Measurements from ENCODE around the gene TREM1. TPM values are rescaled to one million over a fixed set of nuclear protein-coding genes. Genes with fewer than 3 reads are reported as not detected.

The TREM1 gene
- total RNA-seq (10 to 100 TPM in 1 of 2 donors, 1 to 10 TPM in 1; 6.2 to 18.4 TPM), polyA plus RNA-seq (1 to 10 TPM in 1 of 2 donors, not detected in 1; 6.5 TPM)
- long read RNA-seq, donor 1, transcript TREM1-201 (4 exons, 1,690 nt): major isoform, 5 of 7 reads
- long read RNA-seq, donor 1, partial matches to known transcripts: 0 of 7 reads
- long read RNA-seq, donor 1, other reads (novel, unspliced or antisense): 1 of 7 reads
- long read RNA-seq, donor 2, partial matches to known transcripts: 0 of 3 reads
- long read RNA-seq, donor 2, other reads (novel, unspliced or antisense): 0 of 3 reads

DNA sequence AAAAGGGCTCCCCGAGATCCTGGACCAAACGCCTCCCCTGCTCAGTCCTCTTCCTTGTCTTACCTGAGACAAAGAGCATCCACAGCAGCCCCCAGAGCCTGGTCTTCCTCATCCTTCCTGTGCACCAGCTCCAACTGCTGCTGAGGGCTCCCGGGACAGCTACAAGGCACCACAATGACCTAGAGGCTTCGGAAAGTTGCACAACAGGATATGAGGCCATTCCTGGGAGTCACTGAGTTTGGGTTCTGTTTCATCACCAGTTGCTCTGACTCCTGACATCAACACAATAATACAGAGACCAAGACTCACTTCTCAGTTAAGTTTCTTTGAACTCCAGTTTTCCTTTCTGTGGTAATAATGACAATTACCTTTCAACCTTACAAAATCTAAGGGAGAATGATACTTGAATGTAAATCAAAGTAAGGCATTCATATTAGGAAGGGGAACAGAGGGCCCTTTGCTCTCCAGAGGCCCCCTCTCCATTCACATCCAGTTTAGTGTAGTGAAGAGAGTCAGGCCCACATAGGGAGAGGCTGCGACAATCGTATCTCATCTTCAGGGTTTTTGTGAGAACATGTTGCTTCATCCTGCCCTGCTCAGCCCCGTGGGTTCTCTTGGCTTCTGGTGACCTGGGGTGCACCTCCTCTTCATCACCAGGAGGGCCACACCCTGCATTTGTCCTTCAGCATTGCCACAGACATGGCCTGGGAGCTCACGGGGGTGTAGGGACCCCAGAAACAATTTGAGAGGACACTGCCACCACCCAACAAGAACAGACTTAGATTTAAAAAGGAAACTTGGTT is at the start of gene TREM1:
Gene TREM1 (minus strand): TSS at position 139 of the 803 bp plus-strand sequence. CDS start 27 bp downstream, at position 112.
- ATAC-seq (ENCODE audit: low FRiP score) (peak; percentile 59), DNase-seq (peak in 1 of 2 donors; percentile 76)
- Histone ChIP-seq H3K9me3 (ENCODE audit: control insufficient read depth, low read length) (no peaks in the 10 kb centered on the region), H3K36me3 (ENCODE audit: control insufficient read depth in 1 of 2, insufficient read depth in 2 of 2, low read length in 1 of 2) (no peaks in the 10 kb centered on the region), H3K4me1 (ENCODE audit: control insufficient read depth in 1 of 2, insufficient read depth in 2 of 2, low read length in 2 of 2) (no peaks in the 10 kb centered on the region), H3K4me3 (ENCODE audit: low read length in 2 of 2) (no peak within 1 kb of the TSS), H3K27ac (ENCODE audit: low read depth in 1 of 2, low read length in 2 of 2) (no peak within 1 kb of the TSS), H3K27me3 (ENCODE audit: control insufficient read depth in 1 of 2, insufficient read depth in 2 of 2, low read length in 1 of 2) (peaks cover 0 to 2% of the 10 kb centered on the region in 2 donors)
- WGBS, 2 donors: 73 to 74% methylated on average over 8 of the region's 8 CpGs
- intact Hi-C loops (cut with DNase I): no loop called here

- Histone ChIP-seq H3K27me3 (ENCODE audit: control insufficient read depth in 1 of 2, insufficient read depth in 2 of 2, low read length in 1 of 2) (no peaks in the 10 kb centered on the region), H3K4me1 (ENCODE audit: control insufficient read depth in 1 of 2, insufficient read depth in 2 of 2, low read length in 2 of 2) (no peaks in the 10 kb centered on the region), H3K27ac (ENCODE audit: low read depth in 1 of 2, low read length in 2 of 2) (no peak overlapping the region), H3K9me3 (ENCODE audit: control insufficient read depth, low read length) (no peaks in the 10 kb centered on the region), H3K4me3 (ENCODE audit: low read length in 2 of 2) (no peak overlapping the region), H3K36me3 (ENCODE audit: control insufficient read depth in 1 of 2, insufficient read depth in 2 of 2, low read length in 1 of 2) (no peaks in the 10 kb centered on the region)
- DNase-seq (no peak), ATAC-seq (ENCODE audit: low FRiP score) (no peak)
- intact Hi-C loops (cut with DNase I): no loop called here
- whole genome bisulfite sequencing, 2 donors: 94 to 95% methylated on average over 11 of the region's 11 CpGs
These were observed 49.5 kb upstream of the TREM1 start for GRCh38 chr6:41335943-41336342.

GRCh38 chr6:41335296-41335695 is 48.8 kb upstream of the TREM1 start, which contains the start of gene NCR2:
Gene NCR2, plus strand, starts transcription at chr6:41335608. Its CDS starts 269 bp downstream, at chr6:41335877.
- no peak for ATAC-seq (ENCODE audit: low FRiP score)
- Histone ChIP-seq H3K9me3 (ENCODE audit: control insufficient read depth, low read length) (no peaks in the 10 kb centered on the region), H3K27me3 (ENCODE audit: control insufficient read depth in 1 of 2, insufficient read depth in 2 of 2, low read length in 1 of 2) (no peaks in the 10 kb centered on the region), H3K4me3 (ENCODE audit: low read length in 2 of 2) (no peak within 1 kb of the TSS), H3K27ac (ENCODE audit: low read depth in 1 of 2, low read length in 2 of 2) (no peak within 1 kb of the TSS), H3K36me3 (ENCODE audit: control insufficient read depth in 1 of 2, insufficient read depth in 2 of 2, low read length in 1 of 2) (no peaks in the 10 kb centered on the region), H3K4me1 (ENCODE audit: control insufficient read depth in 1 of 2, insufficient read depth in 2 of 2, low read length in 2 of 2) (no peaks in the 10 kb centered on the region)
- 91 to 99% methylated on average over 5 of the region's 5 CpGs for WGBS, 2 donors
- no peak for DNase-seq
- intact Hi-C loops (cut with DNase I): no loop called here

- Histone ChIP-seq H3K4me3 (ENCODE audit: low read length in 2 of 2) (no peak overlapping the region), H3K27ac (ENCODE audit: low read depth in 1 of 2, low read length in 2 of 2) (no peak overlapping the region), H3K27me3 (ENCODE audit: control insufficient read depth in 1 of 2, insufficient read depth in 2 of 2, low read length in 1 of 2) (no peaks in the 10 kb centered on the region), H3K9me3 (ENCODE audit: control insufficient read depth, low read length) (no peaks in the 10 kb centered on the region), H3K4me1 (ENCODE audit: control insufficient read depth in 1 of 2, insufficient read depth in 2 of 2, low read length in 2 of 2) (no peaks in the 10 kb centered on the region), H3K36me3 (ENCODE audit: control insufficient read depth in 1 of 2, insufficient read depth in 2 of 2, low read length in 1 of 2) (no peaks in the 10 kb centered on the region)
- no peak for DNase-seq
- intact Hi-C loops (cut with DNase I): no loop called here
- WGBS, 2 donors: 74 to 75% methylated on average over 11 of the region's 11 CpGs
- ATAC-seq (ENCODE audit: low FRiP score): no peak
These were observed 48.1 kb upstream of the TREM1 start for GRCh38 chr6:41334482-41335040.

DNA sequence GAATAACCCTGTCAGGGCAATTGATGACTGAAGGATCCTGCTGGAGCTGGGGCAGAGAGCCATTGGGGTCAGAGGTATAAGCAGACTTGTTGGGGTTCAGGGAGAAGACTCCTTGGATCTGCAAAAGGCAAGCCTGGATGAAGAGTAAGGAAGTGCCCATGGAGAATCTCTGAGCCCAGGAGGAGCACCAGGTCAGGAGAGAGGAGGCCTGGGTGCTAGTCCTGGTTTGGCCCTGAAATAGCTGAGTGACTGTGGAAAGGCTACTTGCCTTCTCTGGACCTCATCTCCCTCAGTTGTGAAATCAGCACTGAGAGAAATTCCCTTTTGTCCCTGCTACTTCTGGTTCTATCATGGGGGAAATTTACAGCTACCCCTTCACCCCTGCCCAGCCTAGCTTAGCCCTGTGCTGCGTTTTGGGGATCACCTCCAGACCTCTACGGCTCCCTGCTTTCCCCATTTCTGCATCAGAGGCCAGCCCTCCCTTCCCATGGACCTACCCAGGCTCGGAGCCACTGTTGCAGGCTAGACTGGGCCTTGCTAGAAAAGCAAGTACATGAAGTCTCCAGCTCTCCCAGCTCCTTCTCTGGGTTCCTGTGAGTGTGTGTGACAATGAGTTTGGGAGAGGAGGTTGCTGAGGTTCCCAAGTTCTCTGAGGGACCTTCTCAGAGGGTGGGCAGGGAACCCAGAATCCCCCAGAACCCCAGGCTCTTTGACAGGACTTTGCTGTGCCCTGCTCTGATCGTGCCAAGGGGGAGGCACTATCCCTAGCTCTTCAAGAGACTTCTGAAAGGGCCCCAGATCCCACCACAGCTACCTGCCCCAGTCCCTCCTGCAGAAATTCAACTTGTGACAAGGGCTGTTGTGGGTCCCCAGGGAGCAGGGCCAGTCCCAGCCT is 46.6 kb upstream of the TREM1 start:
- 76 to 78% methylated on average over 4 of the region's 4 CpGs for WGBS, 2 donors

GRCh38 chr6:41332241-41332640 is 45.8 kb upstream of the TREM1 start:
- no peak for DNase-seq

More for the DNA sequence above, 46.6 kb upstream of the TREM1 start:
- Histone ChIP-seq H3K9me3 (ENCODE audit: control insufficient read depth, low read length) (no peaks in the 10 kb centered on the region), H3K27me3 (ENCODE audit: control insufficient read depth in 1 of 2, insufficient read depth in 2 of 2, low read length in 1 of 2) (no peaks in the 10 kb centered on the region), H3K4me1 (ENCODE audit: control insufficient read depth in 1 of 2, insufficient read depth in 2 of 2, low read length in 2 of 2) (no peaks in the 10 kb centered on the region), H3K27ac (ENCODE audit: low read depth in 1 of 2, low read length in 2 of 2) (no peak overlapping the region), H3K36me3 (ENCODE audit: control insufficient read depth in 1 of 2, insufficient read depth in 2 of 2, low read length in 1 of 2) (no peaks in the 10 kb centered on the region), H3K4me3 (ENCODE audit: low read length in 2 of 2) (no peak overlapping the region)
- ATAC-seq (ENCODE audit: low FRiP score) (no peak), DNase-seq (no peak)
- intact Hi-C loops (cut with DNase I): no loop called here

GRCh38 chr6:41331401-41332150 is 45.1 kb upstream of the TREM1 start:
- H3K27me3 ChIP-seq (ENCODE audit: control insufficient read depth in 1 of 2, insufficient read depth in 2 of 2, low read length in 1 of 2): no peaks in the 10 kb centered on the region
- DNase-seq: no peak
- H3K27ac ChIP-seq (ENCODE audit: low read depth in 1 of 2, low read length in 2 of 2): no peak overlapping the region
- H3K4me3 ChIP-seq (ENCODE audit: low read length in 2 of 2): no peak overlapping the region
- H3K4me1 ChIP-seq (ENCODE audit: control insufficient read depth in 1 of 2, insufficient read depth in 2 of 2, low read length in 2 of 2): no peaks in the 10 kb centered on the region
- WGBS, 2 donors: 90 to 93% methylated on average over 11 of the region's 11 CpGs
- ATAC-seq (ENCODE audit: low FRiP score): no peak
- intact Hi-C loops (cut with DNase I): no loop called here
- no peaks in the 10 kb centered on the region for H3K36me3 ChIP-seq (ENCODE audit: control insufficient read depth in 1 of 2, insufficient read depth in 2 of 2, low read length in 1 of 2)
- no peaks in the 10 kb centered on the region for H3K9me3 ChIP-seq (ENCODE audit: control insufficient read depth, low read length)

More at GRCh38 chr6:41332241-41332640, 45.8 kb upstream of the TREM1 start:
- WGBS, 2 donors: 78 to 79% methylated on average over 8 of the region's 8 CpGs
- intact Hi-C loops (cut with DNase I): no loop called here
- H3K9me3 ChIP-seq (ENCODE audit: control insufficient read depth, low read length): no peaks in the 10 kb centered on the region
- no peak for ATAC-seq (ENCODE audit: low FRiP score)
- H3K4me1 ChIP-seq (ENCODE audit: control insufficient read depth in 1 of 2, insufficient read depth in 2 of 2, low read length in 2 of 2): no peaks in the 10 kb centered on the region
- H3K36me3 ChIP-seq (ENCODE audit: control insufficient read depth in 1 of 2, insufficient read depth in 2 of 2, low read length in 1 of 2): no peaks in the 10 kb centered on the region
- H3K27ac ChIP-seq (ENCODE audit: low read depth in 1 of 2, low read length in 2 of 2): no peak overlapping the region
- H3K27me3 ChIP-seq (ENCODE audit: control insufficient read depth in 1 of 2, insufficient read depth in 2 of 2, low read length in 1 of 2): no peaks in the 10 kb centered on the region
- no peak overlapping the region for H3K4me3 ChIP-seq (ENCODE audit: low read length in 2 of 2)

DNA sequence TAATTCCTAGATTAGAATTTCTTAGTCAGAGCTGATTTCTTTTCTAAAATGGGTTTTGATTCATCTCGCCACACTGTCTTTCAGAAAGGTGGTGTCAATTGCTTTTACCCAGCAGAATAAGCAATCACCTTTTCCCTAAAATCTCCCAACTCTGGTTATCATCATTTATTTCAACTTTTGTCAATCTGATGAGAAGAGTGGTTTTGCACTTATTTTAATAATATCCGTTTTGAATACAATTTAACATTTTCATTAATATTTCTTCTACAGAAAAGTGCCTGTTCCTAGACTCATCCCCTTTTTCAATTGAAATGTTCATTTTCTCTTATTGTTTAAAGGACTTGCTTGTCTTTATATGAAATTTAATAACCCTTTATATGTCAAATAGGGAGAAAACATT is 40.7 kb upstream of the TREM1 start:
- no peak overlapping the region for H3K27ac ChIP-seq (ENCODE audit: low read depth in 1 of 2, low read length in 2 of 2)
- H3K4me1 ChIP-seq (ENCODE audit: control insufficient read depth in 1 of 2, insufficient read depth in 2 of 2, low read length in 2 of 2): no peaks in the 10 kb centered on the region
- intact Hi-C loops (cut with DNase I): no loop called here
- H3K27me3 ChIP-seq (ENCODE audit: control insufficient read depth in 1 of 2, insufficient read depth in 2 of 2, low read length in 1 of 2): no peaks in the 10 kb centered on the region
- no peaks in the 10 kb centered on the region for H3K9me3 ChIP-seq (ENCODE audit: control insufficient read depth, low read length)
- WGBS, 2 donors: 78 to 86% methylated on average over 2 of the region's 2 CpGs
- no peaks in the 10 kb centered on the region for H3K36me3 ChIP-seq (ENCODE audit: control insufficient read depth in 1 of 2, insufficient read depth in 2 of 2, low read length in 1 of 2)
- H3K4me3 ChIP-seq (ENCODE audit: low read length in 2 of 2): no peak overlapping the region
- ATAC-seq (ENCODE audit: low FRiP score) (no peak), DNase-seq (no peak)

Data from aorta (tissue), 5 donors.